Sigmoid colon (tissue), 7 donors: ENCODE measurements around the gene SIPA1L3. TPM values are rescaled to one million over a fixed set of nuclear protein-coding genes. Genes with fewer than 3 reads are reported as not detected.

Experiments
- DNase-seq: peaks from one replicate; pipeline ENCODE4 v3.0.0-alpha.2; 2019
- H3K27ac ChIP-seq, 4 donors: fragments of 200-600 bp; sonication (generic); one replicate each; pipeline ENCODE4 v1.5.1; 2016 to 2019; ENCODE audit warnings: mild to moderate bottlenecking in 1 of 4
- H3K27me3 ChIP-seq, 3 donors: fragments of 200-600 bp; sonication (generic); one replicate each; pipeline ENCODE4 v1.5.1; 2019; ENCODE audit warnings: mild to moderate bottlenecking in 1 of 3
- H3K36me3 ChIP-seq, 4 donors: fragments of 200-600 bp; sonication (generic); one replicate each; pipeline ENCODE4 v1.5.1; 2016 to 2019
- H3K4me1 ChIP-seq, 4 donors: fragments of 200-600 bp; sonication (generic); one replicate each; pipeline ENCODE4 v1.5.1; 2017 to 2019
- H3K4me3 ChIP-seq, 4 donors: fragments of 200-600 bp; sonication (generic); one replicate each; pipeline ENCODE4 v1.5.1; 2017 to 2019; ENCODE audit warnings: mild to moderate bottlenecking in 2 of 4, moderate library complexity in 1 of 4
- H3K9me3 ChIP-seq, 4 donors: fragments of 200-600 bp in 3 of 4; sonication (generic) in 3 of 4; one replicate each; pipeline versions ENCODE4 v1.5.1 to v1.6.1; 2013 to 2019
- CTCF ChIP-seq, 4 experiments: fragments of 450-650 bp in 3 of 4; fragments of 200-600 bp in 1 of 4; IDR thresholded peaks; one replicate each; pipeline ENCODE4 v1.5.1; 2016 to 2019; ENCODE audit warnings: antibody characterized with exemption in 4 of 4, mild to moderate bottlenecking in 3 of 4, moderate library complexity in 2 of 4
- EP300 ChIP-seq, 4 donors: sonication (generic); formaldehyde crosslinking; IDR thresholded peaks; one replicate each; pipeline ENCODE4 v1.6.1; 2017; ENCODE audit warnings: antibody characterized with exemption in 4 of 4
- POLR2A ChIP-seq, 2 donors: fragments of 450-650 bp; IDR thresholded peaks; one replicate each; pipeline ENCODE4 v1.6.1; 2016; ENCODE audit warnings: antibody characterized with exemption in 2 of 2, mild to moderate bottlenecking in 2 of 2, moderate library complexity in 2 of 2
- POLR2AphosphoS5 ChIP-seq, 4 donors: sonication (generic); formaldehyde crosslinking; IDR thresholded peaks; one replicate each; pipeline ENCODE4 v1.6.1; 2017; ENCODE audit warnings: antibody characterized with exemption in 4 of 4
- WGBS, 2 donors: extraction: QIAGEN DNeasy Blood & Tissue Kit; methylation state at CpG; one replicate each; pipeline ENCODE4 v1.1.7; 2013; 5-methylcytosine and 5-hydroxymethylcytosine counted together
- intact Hi-C: fragments of 100-400 bp; cut with DNase I; formaldehyde crosslinking; loops from one replicate; pipeline ENCODE4 v1.15.1; 2023
- polyA plus RNA-seq, 3 donors: library from polyadenylated mRNA; stranded (reverse); fragments of 200-250 nt; gene quantifications; one replicate each; pipeline ENCODE4 v1.2.3, GENCODE V29; 2013
- total RNA-seq, 4 donors: library from RNA; depleted of rRNA; stranded (reverse); fragments of >200 nt; gene quantifications; one replicate each; pipeline ENCODE4 v1.1.0, GENCODE V29; 2016
- donor health status: healthy with polysubstance abuse.
- donor health status: Bipolar disorder and iron deficiency.
- donor health status: healthy.

The SIPA1L3 gene
- total and polyA plus RNA-seq, 7 donors = 7.7 to 47.9 (median 9.9) TPM

GRCh38 chr19:38248421-38248820 is 341.4 kb downstream of the SIPA1L3 start:
- Histone ChIP-seq H3K9me3 (no peaks in the 10 kb centered on the region), H3K27me3 (no peaks in the 10 kb centered on the region), H3K4me1 (peaks cover 0 to 81% (median 74%) of the 10 kb centered on the region in 4 donors), H3K4me3 (no peak overlapping the region), H3K27ac (peak overlapping the region; percentile 70 to 94 (median 92)), H3K36me3 (peaks cover 0 to 5% (median 0%) of the 10 kb centered on the region in 4 donors)
- WGBS, 2 donors = 45 to 76% methylated on average over 7 of the region's 7 CpGs
- no peak for DNase-seq
- no peak for TF ChIP-seq POLR2A (IDR thresholded peaks at IDR 0.05)
- TF ChIP-seq CTCF (IDR thresholded peaks at IDR 0.05) = no peak
- TF ChIP-seq EP300 (IDR thresholded peaks at IDR 0.05) = no peak
- TF ChIP-seq POLR2AphosphoS5 (IDR thresholded peaks at IDR 0.05) = no peak
- intact Hi-C loops = no loop called here

- H3K4me3 ChIP-seq = peak overlapping the region in 1 of 4 donors; percentile 64
- H3K9me3 ChIP-seq = no peaks in the 10 kb centered on the region
- H3K27ac ChIP-seq = peak overlapping the region; percentile 90 to 94 (median 92)
- intact Hi-C loops = no loop called here
- H3K36me3 ChIP-seq = peaks cover 0 to 5% (median 0%) of the 10 kb centered on the region in 4 donors
- TF ChIP-seq POLR2AphosphoS5 (IDR thresholded peaks at IDR 0.05) = no peak
- TF ChIP-seq CTCF (IDR thresholded peaks at IDR 0.05) = no peak
- TF ChIP-seq POLR2A (IDR thresholded peaks at IDR 0.05) = no peak
- TF ChIP-seq EP300 (IDR thresholded peaks at IDR 0.05) = no peak
- DNase-seq = no peak
- H3K27me3 ChIP-seq = no peaks in the 10 kb centered on the region
- H3K4me1 ChIP-seq = peaks cover 0 to 80% (median 73%) of the 10 kb centered on the region in 4 donors
Measured at GRCh38 chr19:38250428-38250820, 343.4 kb downstream of the SIPA1L3 start.

- Histone ChIP-seq H3K27ac (peak overlapping the region; percentile 90 to 94 (median 92)), H3K4me1 (peaks cover 0 to 76% (median 68%) of the 10 kb centered on the region in 4 donors), H3K9me3 (no peaks in the 10 kb centered on the region), H3K36me3 (peaks cover 0 to 5% (median 0%) of the 10 kb centered on the region in 4 donors), H3K4me3 (peak overlapping the region; percentile 60 to 86 (median 67)), H3K27me3 (no peaks in the 10 kb centered on the region)
- peak in 1 of 4 donors; percentile 7 for TF ChIP-seq POLR2AphosphoS5 (IDR thresholded peaks at IDR 0.05)
- no peak for TF ChIP-seq CTCF (IDR thresholded peaks at IDR 0.05)
- WGBS, 2 donors = 12 to 50% methylated on average over 18 of the region's 18 CpGs
- intact Hi-C loops = loop anchor here (1.0 kb wide), 2 partner anchors 65 to 70 kb away; no protein-coding TSS in a partner anchor
- peak; percentile 89 for DNase-seq
Measured at GRCh38 chr19:38250821-38251563, 344.0 kb downstream of the SIPA1L3 start.

DNA sequence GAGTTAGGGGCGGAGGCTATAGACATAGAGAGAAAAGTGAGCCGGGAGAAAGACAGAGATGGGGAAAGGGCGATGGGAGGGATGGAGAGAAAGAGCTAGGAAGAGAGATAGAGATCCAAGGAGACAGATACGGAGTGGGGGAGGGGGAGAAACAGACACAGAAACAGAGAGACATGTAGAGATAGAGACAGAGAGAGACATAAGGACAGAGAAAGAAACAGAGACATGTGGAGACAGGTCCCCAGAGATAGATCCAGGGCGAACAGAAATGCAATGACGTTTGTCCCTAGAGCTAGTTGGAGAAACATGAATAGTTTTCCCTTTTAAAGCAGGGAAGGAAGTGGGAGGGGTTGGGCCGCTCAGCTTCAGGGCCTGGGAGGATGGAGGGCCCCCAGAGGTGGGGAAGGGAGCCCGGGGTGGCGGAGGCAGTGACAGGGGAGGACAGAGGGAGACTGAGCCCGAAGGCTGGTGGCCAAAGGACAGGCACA is 344.6 kb downstream of the SIPA1L3 start:
- Histone ChIP-seq H3K36me3 (peaks cover 0 to 5% (median 0%) of the 10 kb centered on the region in 4 donors), H3K9me3 (no peaks in the 10 kb centered on the region), H3K4me1 (peaks cover 0 to 74% (median 66%) of the 10 kb centered on the region in 4 donors), H3K4me3 (peak overlapping the region; percentile 60 to 86 (median 67)), H3K27ac (peak overlapping the region; percentile 90 to 94 (median 92)), H3K27me3 (no peaks in the 10 kb centered on the region)
- WGBS, 2 donors = 22 to 24% methylated on average over 10 of the region's 10 CpGs
- DNase-seq = peak; percentile 83
- TF ChIP-seq EP300 (IDR thresholded peaks at IDR 0.05) (peak in 1 of 4 donors; percentile 21), POLR2A (IDR thresholded peaks at IDR 0.05) (no peak), CTCF (IDR thresholded peaks at IDR 0.05) (no peak), POLR2AphosphoS5 (IDR thresholded peaks at IDR 0.05) (peak; percentile 46 to 79 (median 62))
- intact Hi-C loops = loop anchor here (1.0 kb wide), 2 partner anchors 65 to 70 kb away; no protein-coding TSS in a partner anchor
